Esophagus (tissue), 2 donors: Measurements from ENCODE around the gene RDH14. TPM values are rescaled to one million over a fixed set of nuclear protein-coding genes. Genes with fewer than 3 reads are reported as not detected.

Experiments used
- H3K27ac ChIP-seq, 2 donors: one replicate each; pipeline ENCODE4 v1.5.1; 2013; ENCODE audit warnings: low read depth in 2 of 2, mild to moderate bottlenecking in 2 of 2, inconsistent platforms in 1 of 2, low read length in 1 of 2, moderate library complexity in 1 of 2
- H3K27me3 ChIP-seq, 2 donors: one replicate each; pipeline ENCODE4 v1.6.1; 2013; ENCODE audit warnings: low read length in 2 of 2, control low read depth in 1 of 2, mild to moderate bottlenecking in 1 of 2; ENCODE audit not compliant: insufficient read depth in 2 of 2, control insufficient read depth in 1 of 2
- H3K36me3 ChIP-seq, 2 donors: one replicate each; pipeline ENCODE4 v1.6.1; 2013; ENCODE audit warnings: low read length in 1 of 2; ENCODE audit not compliant: control insufficient read depth in 2 of 2, insufficient read depth in 2 of 2
- H3K4me1 ChIP-seq, 2 donors: one replicate each; pipeline ENCODE4 v1.6.1; 2013; ENCODE audit warnings: low read length in 1 of 2; ENCODE audit not compliant: control insufficient read depth in 2 of 2, insufficient read depth in 2 of 2
- H3K4me3 ChIP-seq, 2 donors: one replicate each; pipeline ENCODE4 v1.5.1; 2013; ENCODE audit warnings: low read length in 2 of 2, mild to moderate bottlenecking in 2 of 2, low read depth in 1 of 2, moderate library complexity in 1 of 2
- H3K9me3 ChIP-seq, 2 donors: one replicate each; pipeline ENCODE4 v1.6.1; 2013; ENCODE audit warnings: mild to moderate bottlenecking in 2 of 2, low read depth in 1 of 2, low read length in 1 of 2, moderate library complexity in 1 of 2; ENCODE audit not compliant: control insufficient read depth in 2 of 2, insufficient read depth in 1 of 2
- WGBS, 2 donors: extraction: QIAGEN DNeasy Blood & Tissue Kit; methylation state at CpG; one replicate each; pipeline ENCODE4 v1.1.7; 2013; 5-methylcytosine and 5-hydroxymethylcytosine counted together
- polyA plus RNA-seq, 2 donors: library from polyadenylated mRNA; stranded (reverse); fragments of 200-250 nt; gene quantifications; one replicate each; pipeline ENCODE4 v1.2.3, GENCODE V29; 2013
- donor health status: healthy with polysubstance abuse.
- donor health status: Bipolar disorder and iron deficiency.

The RDH14 gene, protein sequence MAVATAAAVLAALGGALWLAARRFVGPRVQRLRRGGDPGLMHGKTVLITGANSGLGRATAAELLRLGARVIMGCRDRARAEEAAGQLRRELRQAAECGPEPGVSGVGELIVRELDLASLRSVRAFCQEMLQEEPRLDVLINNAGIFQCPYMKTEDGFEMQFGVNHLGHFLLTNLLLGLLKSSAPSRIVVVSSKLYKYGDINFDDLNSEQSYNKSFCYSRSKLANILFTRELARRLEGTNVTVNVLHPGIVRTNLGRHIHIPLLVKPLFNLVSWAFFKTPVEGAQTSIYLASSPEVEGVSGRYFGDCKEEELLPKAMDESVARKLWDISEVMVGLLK
- polyA plus RNA-seq: 10 to 100 TPM; 11.8 to 14.3 TPM

DNA sequence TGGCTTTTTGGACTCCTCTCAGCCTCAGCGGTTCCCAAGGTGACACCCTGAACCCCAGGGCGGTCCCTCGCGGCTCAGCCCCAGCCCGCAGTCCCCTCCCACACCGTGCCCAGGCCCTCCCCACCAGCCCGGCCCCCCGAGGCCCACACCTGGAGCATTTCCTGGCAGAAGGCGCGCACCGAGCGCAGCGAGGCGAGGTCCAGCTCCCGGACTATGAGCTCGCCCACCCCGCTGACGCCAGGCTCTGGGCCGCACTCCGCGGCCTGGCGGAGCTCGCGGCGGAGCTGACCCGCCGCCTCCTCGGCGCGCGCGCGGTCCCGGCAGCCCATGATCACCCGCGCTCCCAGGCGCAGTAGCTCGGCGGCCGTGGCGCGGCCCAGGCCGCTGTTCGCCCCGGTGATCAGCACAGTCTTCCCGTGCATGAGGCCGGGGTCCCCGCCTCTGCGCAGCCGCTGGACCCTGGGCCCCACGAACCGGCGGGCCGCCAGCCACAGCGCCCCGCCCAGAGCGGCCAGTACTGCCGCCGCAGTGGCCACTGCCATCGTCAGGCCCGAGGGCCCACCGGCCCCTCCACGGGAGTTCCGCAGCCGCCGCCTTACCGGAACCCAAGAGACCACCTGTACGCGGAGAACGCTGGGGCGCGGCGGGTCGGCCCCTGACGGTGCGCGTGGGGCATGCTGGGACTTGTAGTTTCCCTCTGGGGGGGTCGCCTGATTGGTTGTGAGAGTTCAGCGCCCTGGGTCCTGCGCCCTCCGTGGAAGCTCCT is at the start of gene RDH14:
TSS of gene RDH14 (minus strand) at position 623 of the 766 bp plus-strand sequence. CDS start at position 542, 81 bp downstream.
- Histone ChIP-seq H3K27ac (peak within 1 kb of the TSS; percentile 95 to 96), H3K27me3 (no peaks in the 10 kb centered on the region), H3K4me3 (peak within 1 kb of the TSS; percentile 88 to 98), H3K9me3 (no peaks in the 10 kb centered on the region), H3K4me1 (no peaks in the 10 kb centered on the region), H3K36me3 (peaks cover 1 to 2% of the 10 kb centered on the region in 2 donors)
- 0 to 1% methylated on average over 70 to 81 of the region's 81 CpGs for WGBS, 2 donors

DNA sequence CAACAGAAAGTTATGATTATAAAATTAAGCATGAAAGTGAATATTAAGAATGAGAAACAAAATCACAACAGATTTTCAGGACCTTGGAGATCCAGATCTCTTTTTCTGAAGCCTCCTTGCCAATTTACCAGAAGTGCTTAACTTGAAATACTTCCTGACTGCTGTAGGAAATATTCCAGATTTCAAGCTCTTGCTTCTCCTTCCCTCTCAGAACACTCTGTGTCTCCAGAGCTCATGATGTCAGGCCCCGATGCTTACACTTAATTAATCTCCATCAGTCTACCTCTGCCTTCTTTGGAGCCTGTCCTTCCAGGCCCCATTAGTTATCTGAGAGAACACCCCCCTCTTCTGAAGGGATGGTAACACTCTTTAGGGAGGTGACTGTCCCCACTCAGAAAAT is 49.6 kb upstream of the RDH14 start:
- Histone ChIP-seq H3K4me3 (no peak overlapping the region), H3K4me1 (no peaks in the 10 kb centered on the region), H3K27me3 (no peaks in the 10 kb centered on the region), H3K9me3 (no peaks in the 10 kb centered on the region), H3K36me3 (no peaks in the 10 kb centered on the region), H3K27ac (no peak overlapping the region)
- WGBS, 2 donors: 61% methylated on average over 1 of the region's 1 CpG

DNA sequence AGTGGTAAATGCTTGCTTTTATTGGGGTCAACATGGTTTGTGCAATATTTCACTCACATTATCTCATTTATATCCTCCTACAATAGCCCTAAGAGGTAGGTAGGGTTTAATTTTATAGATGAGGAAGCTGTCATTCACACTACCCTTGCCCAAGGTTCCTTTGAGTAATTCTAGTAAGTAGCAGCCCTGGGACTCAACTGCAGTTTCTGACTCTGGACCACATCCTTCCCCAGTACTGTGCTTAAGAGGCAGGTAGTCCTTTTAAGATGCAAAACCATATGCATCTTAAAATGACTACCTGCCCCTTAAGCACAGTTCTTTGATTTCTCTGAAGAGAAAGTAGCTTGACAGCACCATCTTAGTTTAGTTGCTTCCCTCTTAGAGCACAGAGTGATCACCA is 44.7 kb upstream of the RDH14 start:
- H3K4me3 ChIP-seq: no peak overlapping the region
- H3K9me3 ChIP-seq: no peaks in the 10 kb centered on the region
- H3K4me1 ChIP-seq: no peaks in the 10 kb centered on the region
- H3K36me3 ChIP-seq: no peaks in the 10 kb centered on the region
- no peak overlapping the region for H3K27ac ChIP-seq
- H3K27me3 ChIP-seq: no peaks in the 10 kb centered on the region

DNA sequence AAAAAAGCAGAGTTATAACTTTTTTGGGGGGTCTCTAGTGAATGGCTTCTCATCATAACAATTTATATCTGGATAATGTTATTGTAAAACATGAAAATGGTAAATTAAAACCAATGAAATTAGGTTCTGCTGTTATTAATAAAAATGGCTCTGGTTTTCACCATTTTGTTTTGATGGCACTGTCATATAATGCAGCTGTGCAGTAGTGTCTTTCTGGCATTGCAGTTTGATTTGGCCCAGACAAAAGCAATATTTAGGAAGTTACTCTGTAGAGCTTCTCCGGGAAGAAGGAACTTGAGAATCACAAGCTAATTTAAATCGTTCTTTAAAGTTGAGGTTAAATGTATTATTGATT is 44.1 kb upstream of the RDH14 start:
- Histone ChIP-seq H3K27ac (no peak overlapping the region), H3K9me3 (no peaks in the 10 kb centered on the region), H3K4me1 (no peaks in the 10 kb centered on the region), H3K4me3 (no peak overlapping the region), H3K36me3 (no peaks in the 10 kb centered on the region), H3K27me3 (no peaks in the 10 kb centered on the region)
- 68 to 75% methylated on average over 2 of the region's 2 CpGs for WGBS, 2 donors

DNA sequence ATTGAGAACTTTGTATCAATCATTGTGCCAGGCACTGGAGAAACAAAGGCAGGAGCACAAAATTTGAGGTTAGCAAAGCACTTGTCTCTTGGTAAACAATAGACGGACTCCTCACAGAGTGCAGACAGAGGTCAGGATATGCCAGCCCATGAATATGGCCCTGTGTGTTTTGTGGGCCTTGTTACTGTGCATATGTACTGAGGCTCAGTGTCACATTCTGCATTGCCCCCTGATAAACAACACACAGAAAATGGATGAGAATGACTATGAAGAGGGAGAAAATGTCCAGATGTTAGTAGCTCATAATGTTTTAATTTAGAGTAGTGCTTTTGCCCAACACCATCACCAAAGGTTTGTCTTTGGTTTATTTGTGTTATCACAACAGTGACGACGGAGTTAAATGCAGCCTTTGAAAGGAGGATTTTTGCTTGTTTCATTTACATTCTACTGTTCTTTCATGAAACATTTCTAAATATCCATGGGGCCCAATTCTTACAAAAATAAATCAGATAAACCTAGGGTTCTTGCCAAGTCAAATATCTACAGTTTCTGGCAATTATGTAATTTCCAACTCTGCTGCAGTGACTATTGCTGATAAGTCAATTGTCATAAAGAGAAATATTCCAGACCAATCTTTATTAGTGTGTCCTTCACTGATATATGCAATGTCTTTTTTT is 43.5 kb upstream of the RDH14 start:
- Histone ChIP-seq H3K36me3 (no peaks in the 10 kb centered on the region), H3K4me3 (no peak overlapping the region), H3K27me3 (no peaks in the 10 kb centered on the region), H3K27ac (no peak overlapping the region), H3K4me1 (no peaks in the 10 kb centered on the region), H3K9me3 (no peaks in the 10 kb centered on the region)
- 80 to 87% methylated on average over 3 of the region's 3 CpGs for WGBS, 2 donors

DNA sequence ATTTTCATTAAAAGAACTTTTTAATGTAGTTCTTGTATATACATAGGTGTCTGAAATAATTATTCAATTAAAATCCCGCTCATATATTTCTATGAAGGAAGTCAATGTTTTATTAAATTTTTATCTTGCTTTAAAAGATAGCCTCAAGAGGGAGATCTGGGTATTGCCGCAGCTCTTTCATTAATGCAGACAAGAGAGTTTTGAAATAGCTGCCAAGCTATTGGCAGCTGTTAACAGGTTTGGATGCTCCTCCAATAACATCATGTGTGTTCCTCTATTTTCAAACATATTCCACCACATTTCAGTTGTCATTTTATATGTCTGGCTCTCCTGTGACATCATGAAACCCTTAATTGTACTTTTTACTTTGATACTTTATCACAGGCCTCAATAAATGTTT is 41.8 kb upstream of the RDH14 start:
- Histone ChIP-seq H3K9me3 (no peaks in the 10 kb centered on the region), H3K27me3 (no peaks in the 10 kb centered on the region), H3K27ac (no peak overlapping the region), H3K4me3 (no peak overlapping the region), H3K4me1 (no peaks in the 10 kb centered on the region), H3K36me3 (no peaks in the 10 kb centered on the region)
- WGBS, 2 donors: 92 to 93% methylated on average over 2 of the region's 2 CpGs

DNA sequence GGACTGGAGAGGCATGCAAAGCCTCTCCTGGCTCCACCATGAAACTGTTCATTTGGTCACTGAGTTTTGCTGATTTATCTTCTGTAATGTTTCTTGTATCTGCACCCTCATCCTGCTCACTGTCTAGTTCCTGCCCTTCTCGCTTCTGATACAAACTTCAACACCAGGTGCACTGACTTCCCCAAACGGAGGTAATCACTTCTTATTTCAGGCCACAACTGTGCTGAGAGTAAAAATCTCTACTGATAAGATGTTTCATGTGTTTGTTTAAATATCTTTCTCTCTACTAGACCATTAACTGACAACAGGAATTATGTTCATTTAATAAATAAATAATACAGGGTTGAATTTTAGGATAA is 39.8 kb upstream of the RDH14 start:
- Histone ChIP-seq H3K9me3 (no peaks in the 10 kb centered on the region), H3K4me3 (no peak overlapping the region), H3K4me1 (no peaks in the 10 kb centered on the region), H3K27ac (no peak overlapping the region), H3K27me3 (no peaks in the 10 kb centered on the region), H3K36me3 (no peaks in the 10 kb centered on the region)
- WGBS, 2 donors: 73% methylated on average over 2 of the region's 2 CpGs

DNA sequence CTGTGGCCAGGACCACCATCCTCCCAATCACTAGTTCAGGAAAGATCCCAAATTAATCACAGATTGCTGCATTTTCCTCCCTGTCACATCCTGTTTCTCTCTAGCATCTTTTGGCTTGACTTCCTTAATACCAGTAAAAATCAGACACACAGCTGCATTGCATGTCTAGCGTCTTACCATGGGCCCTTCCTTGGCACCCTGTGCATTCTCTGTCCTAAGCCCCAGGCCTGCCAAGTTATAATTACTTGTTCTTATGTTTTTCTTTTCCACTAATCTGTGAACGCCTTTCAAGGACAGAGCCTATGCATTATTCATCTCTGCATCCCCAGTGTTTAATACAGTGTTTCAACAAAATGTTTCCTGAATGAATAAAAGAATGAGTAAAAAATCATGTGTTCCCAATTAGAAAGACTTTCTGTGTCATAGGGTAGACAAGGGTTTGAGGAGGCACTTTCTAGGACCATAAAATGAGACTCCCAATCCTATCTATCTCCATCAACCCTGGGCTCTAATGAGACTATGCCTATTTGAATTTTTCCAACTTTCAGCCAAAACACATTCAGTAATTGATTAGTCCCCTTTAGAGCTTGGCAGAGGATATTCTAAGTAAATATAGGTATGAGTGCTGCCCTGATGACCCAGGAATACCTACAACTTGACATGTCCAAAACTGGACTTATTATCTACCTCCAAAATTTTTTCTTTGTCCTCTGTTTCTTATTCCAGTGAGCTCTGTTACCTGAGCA is 39.2 kb upstream of the RDH14 start:
- 30 to 51% methylated on average over 2 of the region's 2 CpGs for WGBS, 2 donors
- H3K9me3 ChIP-seq: no peaks in the 10 kb centered on the region
- no peaks in the 10 kb centered on the region for H3K4me1 ChIP-seq
- H3K36me3 ChIP-seq: no peaks in the 10 kb centered on the region
- no peak overlapping the region for H3K27ac ChIP-seq
- no peak overlapping the region for H3K4me3 ChIP-seq
- no peaks in the 10 kb centered on the region for H3K27me3 ChIP-seq

DNA sequence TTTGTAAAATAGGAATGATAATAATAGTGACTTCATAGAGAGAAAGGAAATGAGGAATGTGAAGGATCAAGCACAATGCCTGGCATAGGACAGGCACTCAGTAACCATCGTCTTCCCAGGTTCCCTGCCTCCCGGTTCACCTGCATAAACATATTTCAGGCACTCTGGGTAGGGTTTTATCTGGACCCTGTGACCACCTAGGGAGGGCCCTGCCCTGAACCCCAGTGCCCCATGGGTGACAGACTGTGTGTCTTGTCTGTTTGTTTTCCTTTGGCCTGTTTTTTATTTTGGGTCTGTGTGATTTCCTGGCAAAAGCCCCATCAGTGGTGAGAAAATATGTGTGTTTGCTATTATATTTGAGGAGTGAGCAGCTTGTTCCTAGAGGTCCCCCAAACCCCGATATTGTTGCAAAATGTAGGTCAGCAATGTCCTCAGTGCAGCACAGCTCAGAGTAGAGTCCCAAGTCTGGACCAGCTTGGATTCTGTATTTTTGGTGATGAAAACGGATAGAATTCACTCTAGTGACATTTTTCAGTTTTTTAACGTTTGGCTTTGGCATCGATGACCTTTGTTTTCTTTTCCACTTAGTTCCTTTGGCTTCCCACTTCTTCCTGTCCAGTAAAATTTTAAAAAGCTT is 38.5 kb upstream of the RDH14 start:
- 67 to 76% methylated on average over 6 of the region's 6 CpGs for WGBS, 2 donors

More for the DNA sequence above, 38.5 kb upstream of the RDH14 start:
- no peak overlapping the region for H3K4me3 ChIP-seq
- H3K9me3 ChIP-seq: no peaks in the 10 kb centered on the region
- H3K36me3 ChIP-seq: no peaks in the 10 kb centered on the region
- no peaks in the 10 kb centered on the region for H3K4me1 ChIP-seq
- H3K27ac ChIP-seq: no peak overlapping the region
- no peaks in the 10 kb centered on the region for H3K27me3 ChIP-seq
